PFSK-1 (cell line): ENCODE results near the gene TMEM128.

Source experiments
- FOXP2 ChIP-seq: optimal IDR thresholded peaks from 2 replicates; pipeline ENCODE3; 2011; ENCODE audit warnings: borderline replicate concordance, control low read depth, inconsistent platforms; ENCODE audit not compliant: insufficient read depth; ENCODE audit errors: extremely low read length, extremely low read depth
- POLR2AphosphoS5 ChIP-seq: IDR thresholded peaks from 2 replicates; pipeline ENCODE4 v1.6.1; 2012; ENCODE audit warnings: low read depth, mild to moderate bottlenecking, control low read depth, low read length, moderate library complexity
- SIN3A ChIP-seq: IDR thresholded peaks from 2 replicates; pipeline ENCODE4 v1.6.1; 2012; ENCODE audit warnings: mild to moderate bottlenecking, low read length, moderate library complexity, borderline replicate concordance; ENCODE audit not compliant: insufficient read depth
- TAF1 ChIP-seq: IDR thresholded peaks from 2 replicates; pipeline ENCODE4 v1.6.1; 2012; ENCODE audit warnings: low read length, control low read depth, borderline replicate concordance; ENCODE audit not compliant: insufficient read depth
- TF ChIP-seq, protein P1 (sequence below), 2 experiments: IDR thresholded peaks; 2 replicates each; pipeline versions ENCODE4 v1.6.1 to v1.8.0; 2011 to 2012; ENCODE audit warnings: low read depth in 2 of 2, low read length in 2 of 2, control low read depth in 1 of 2, inconsistent platforms in 1 of 2, mild to moderate bottlenecking in 1 of 2, moderate library complexity in 1 of 2; ENCODE audit not compliant: insufficient read depth in 1 of 2

The TMEM128 gene

DNA sequence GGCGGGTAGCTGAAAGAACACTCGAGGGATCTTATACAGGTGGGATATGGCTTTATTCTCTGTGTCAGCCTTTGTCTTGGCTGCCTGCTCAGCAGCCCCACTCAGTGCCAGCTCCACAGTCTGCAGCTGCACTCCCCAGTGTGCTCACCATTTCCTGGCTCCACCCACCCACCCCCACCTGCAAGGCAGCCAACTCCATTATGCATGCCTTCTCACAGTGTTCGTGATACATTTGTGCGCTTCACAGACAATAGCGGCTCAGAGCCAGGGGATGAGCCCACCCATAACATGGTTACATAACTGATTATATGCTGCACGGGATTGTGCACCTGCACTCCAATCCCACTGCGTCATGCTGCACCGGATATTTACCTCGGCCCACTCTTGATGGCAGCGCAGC, 8.8 kb upstream of the TMEM128 start:
- no peak for TF ChIP-seq POLR2AphosphoS5

GRCh38 chr4:4254666-4255065, 6.6 kb upstream of the TMEM128 start:
- TF ChIP-seq, protein P1, sequence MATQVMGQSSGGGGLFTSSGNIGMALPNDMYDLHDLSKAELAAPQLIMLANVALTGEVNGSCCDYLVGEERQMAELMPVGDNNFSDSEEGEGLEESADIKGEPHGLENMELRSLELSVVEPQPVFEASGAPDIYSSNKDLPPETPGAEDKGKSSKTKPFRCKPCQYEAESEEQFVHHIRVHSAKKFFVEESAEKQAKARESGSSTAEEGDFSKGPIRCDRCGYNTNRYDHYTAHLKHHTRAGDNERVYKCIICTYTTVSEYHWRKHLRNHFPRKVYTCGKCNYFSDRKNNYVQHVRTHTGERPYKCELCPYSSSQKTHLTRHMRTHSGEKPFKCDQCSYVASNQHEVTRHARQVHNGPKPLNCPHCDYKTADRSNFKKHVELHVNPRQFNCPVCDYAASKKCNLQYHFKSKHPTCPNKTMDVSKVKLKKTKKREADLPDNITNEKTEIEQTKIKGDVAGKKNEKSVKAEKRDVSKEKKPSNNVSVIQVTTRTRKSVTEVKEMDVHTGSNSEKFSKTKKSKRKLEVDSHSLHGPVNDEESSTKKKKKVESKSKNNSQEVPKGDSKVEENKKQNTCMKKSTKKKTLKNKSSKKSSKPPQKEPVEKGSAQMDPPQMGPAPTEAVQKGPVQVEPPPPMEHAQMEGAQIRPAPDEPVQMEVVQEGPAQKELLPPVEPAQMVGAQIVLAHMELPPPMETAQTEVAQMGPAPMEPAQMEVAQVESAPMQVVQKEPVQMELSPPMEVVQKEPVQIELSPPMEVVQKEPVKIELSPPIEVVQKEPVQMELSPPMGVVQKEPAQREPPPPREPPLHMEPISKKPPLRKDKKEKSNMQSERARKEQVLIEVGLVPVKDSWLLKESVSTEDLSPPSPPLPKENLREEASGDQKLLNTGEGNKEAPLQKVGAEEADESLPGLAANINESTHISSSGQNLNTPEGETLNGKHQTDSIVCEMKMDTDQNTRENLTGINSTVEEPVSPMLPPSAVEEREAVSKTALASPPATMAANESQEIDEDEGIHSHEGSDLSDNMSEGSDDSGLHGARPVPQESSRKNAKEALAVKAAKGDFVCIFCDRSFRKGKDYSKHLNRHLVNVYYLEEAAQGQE (IDR thresholded peaks at IDR 0.05; ENCODE audit: insufficient read depth in 1 of 2, low read depth in 2 of 2, low read length in 2 of 2) = no peak
- no peak for TF ChIP-seq POLR2AphosphoS5

DNA sequence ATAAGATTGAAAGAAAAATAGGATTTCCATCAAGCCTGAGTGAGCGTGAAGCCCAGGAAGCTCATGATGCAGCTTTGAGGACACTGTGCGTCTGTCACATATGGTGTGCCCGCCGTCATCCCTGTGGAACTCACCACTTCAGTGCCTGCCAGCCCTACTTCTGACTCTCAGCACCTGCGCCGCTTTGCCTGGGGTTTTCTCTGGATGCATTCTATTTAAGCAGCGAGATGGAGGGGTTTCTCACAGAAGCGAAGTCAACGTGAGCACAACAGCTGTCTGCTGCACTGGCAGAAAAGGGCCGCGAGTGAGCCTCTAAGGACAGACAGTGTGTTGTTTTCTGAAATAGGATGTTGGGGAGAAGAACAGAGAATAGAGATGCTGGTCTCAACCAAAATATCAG, 6.2 kb upstream of the TMEM128 start:
- TF ChIP-seq SIN3A = no peak
- no peak for TF ChIP-seq POLR2AphosphoS5
- TF ChIP-seq, protein P1 (IDR thresholded peaks at IDR 0.05; ENCODE audit: insufficient read depth in 1 of 2, low read depth in 2 of 2, low read length in 2 of 2) = no peak
- TF ChIP-seq TAF1 = no peak
- no peak for TF ChIP-seq FOXP2

DNA sequence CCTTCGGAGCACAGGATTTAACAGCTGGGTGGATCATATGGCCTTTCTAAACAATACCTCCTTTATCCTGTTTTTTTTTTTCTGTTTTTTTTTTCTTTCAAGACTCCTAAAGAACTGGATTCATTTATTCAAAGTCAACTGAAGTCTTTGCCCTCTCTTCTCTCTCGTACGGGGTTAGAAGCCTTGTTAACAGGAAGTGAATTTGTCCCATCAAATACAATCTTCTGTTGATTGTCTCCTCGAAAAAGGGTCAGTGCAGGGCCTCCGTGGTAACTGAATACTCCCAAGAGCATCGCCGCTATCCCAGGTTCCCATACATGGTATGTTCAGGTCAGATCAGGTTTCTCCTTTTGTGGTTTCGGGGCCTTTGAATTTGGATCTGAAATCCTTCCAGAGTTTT, 1.8 kb upstream of the TMEM128 start:
- no peak for TF ChIP-seq SIN3A
- TF ChIP-seq TAF1 = no peak
- no peak for TF ChIP-seq POLR2AphosphoS5
- TF ChIP-seq FOXP2 = no peak
- TF ChIP-seq, protein P1 (IDR thresholded peaks at IDR 0.05; ENCODE audit: insufficient read depth in 1 of 2, low read depth in 2 of 2, low read length in 2 of 2) = no peak

DNA sequence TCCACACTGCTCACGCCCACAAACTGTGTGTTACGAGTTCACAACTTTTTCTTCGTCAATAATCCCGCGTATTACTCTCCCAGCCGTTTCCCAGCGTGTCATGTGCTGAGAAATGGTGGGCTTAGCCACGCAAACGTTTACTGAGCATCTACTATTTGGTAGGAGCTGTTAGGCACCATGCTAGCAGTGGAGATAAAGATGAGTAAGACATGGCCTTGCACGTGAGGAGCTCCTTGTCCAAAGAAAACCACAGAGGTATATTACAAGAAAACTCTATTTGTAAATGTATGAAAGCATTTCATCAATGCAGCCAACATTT, 821 bp upstream of the TMEM128 start:
- TF ChIP-seq, protein P1 (IDR thresholded peaks at IDR 0.05; ENCODE audit: insufficient read depth in 1 of 2, low read depth in 2 of 2, low read length in 2 of 2) = no peak
- TF ChIP-seq TAF1 = no peak
- TF ChIP-seq FOXP2 = no peak

DNA sequence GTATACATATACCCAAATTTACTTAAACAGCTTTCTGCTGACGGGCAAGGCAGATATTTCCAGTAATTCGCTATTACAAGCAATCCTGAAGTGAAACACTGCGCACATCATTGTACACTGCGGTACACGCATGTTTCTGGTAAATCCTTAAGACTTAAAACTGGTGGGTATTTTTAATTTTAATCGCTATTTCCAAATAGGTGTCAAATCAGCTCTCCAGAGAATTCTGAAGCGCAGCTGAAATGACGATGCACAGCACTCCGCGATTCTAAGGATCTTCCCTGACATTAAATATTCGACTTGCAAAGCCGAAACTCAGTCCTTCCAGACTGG, 361 bp downstream of the TMEM128 start:
- TF ChIP-seq FOXP2 = no peak
- no peak for TF ChIP-seq TAF1
- no peak for TF ChIP-seq POLR2AphosphoS5
- no peak for TF ChIP-seq SIN3A
- TF ChIP-seq, protein P1 (IDR thresholded peaks at IDR 0.05; ENCODE audit: insufficient read depth in 1 of 2, low read depth in 2 of 2, low read length in 2 of 2) = no peak
